CD14-positive monocyte (primary cell): ENCODE results near the gene ZNF407. TPM values are rescaled to one million over a fixed set of nuclear protein-coding genes. Genes with fewer than 3 reads are reported as not detected.

Experiments
- DNase-seq, 3 donors: peaks; one replicate each; pipeline ENCODE4 v3.0.0-alpha.2; 2011 to 2022
- H2AFZ ChIP-seq: 2 replicates; pipeline ENCODE4 v1.6.0; 2012; ENCODE audit warnings: mild to moderate bottlenecking, low read depth, low read length, inconsistent platforms; ENCODE audit not compliant: insufficient read depth, poor library complexity, severe bottlenecking
- H3K27ac ChIP-seq, 2 donors: 1 replicate in 1 of 2; 2 replicates in 1 of 2; pipeline ENCODE4 v1.5.1; 2012 to 2013; ENCODE audit warnings: low read length in 2 of 2, control low read depth in 1 of 2, inconsistent platforms in 1 of 2, low read depth in 1 of 2, mild to moderate bottlenecking in 1 of 2
- H3K27me3 ChIP-seq, 2 donors: one replicate each; pipeline versions ENCODE4 v1.6.0 to v1.6.1; 2011 to 2013; ENCODE audit warnings: low read length in 2 of 2; ENCODE audit not compliant: control insufficient read depth in 2 of 2, insufficient read depth in 2 of 2
- H3K36me3 ChIP-seq, 2 donors: replicated peaks in 1 of 2; 1 replicate in 1 of 2; 2 replicates in 1 of 2; pipeline versions ENCODE4 v1.5.1 to v1.6.1; 2012 to 2013; ENCODE audit warnings: low read length in 2 of 2, control low read depth in 1 of 2, inconsistent platforms in 1 of 2, mild to moderate bottlenecking in 1 of 2; ENCODE audit not compliant: insufficient read depth in 2 of 2, control insufficient read depth in 1 of 2
- H3K4me1 ChIP-seq, 2 donors: 1 replicate in 1 of 2; 2 replicates in 1 of 2; pipeline versions ENCODE4 v1.5.1 to v1.6.1; 2012 to 2013; ENCODE audit warnings: low read length in 2 of 2, control low read depth in 1 of 2, inconsistent platforms in 1 of 2, mild to moderate bottlenecking in 1 of 2, moderate library complexity in 1 of 2; ENCODE audit not compliant: insufficient read depth in 2 of 2, control insufficient read depth in 1 of 2
- H3K4me2 ChIP-seq: replicated peaks from 2 replicates; pipeline ENCODE3; 2012; ENCODE audit warnings: low read length, moderate library complexity, mild to moderate bottlenecking; ENCODE audit not compliant: poor library complexity, severe bottlenecking; ENCODE audit errors: extremely low read depth
- H3K4me3 ChIP-seq, 3 experiments: fragments of 200-600 bp in 1 of 3; sonication (generic) in 1 of 3; replicated peaks in 1 of 3; 1 replicate in 2 of 3; 2 replicates in 1 of 3; pipeline ENCODE4 v1.5.1; 2011 to 2013; ENCODE audit warnings: low read length in 3 of 3, mild to moderate bottlenecking in 3 of 3, control low read depth in 2 of 3, low read depth in 2 of 3, inconsistent platforms in 1 of 3, moderate library complexity in 1 of 3
- H3K79me2 ChIP-seq: 2 replicates; pipeline ENCODE4 v1.6.0; 2012; ENCODE audit warnings: mild to moderate bottlenecking, control low read depth, inconsistent platforms, low read length, moderate library complexity; ENCODE audit not compliant: insufficient read depth
- H3K9ac ChIP-seq: 2 replicates; pipeline ENCODE4 v1.6.0; 2017; ENCODE audit warnings: low read length, mild to moderate bottlenecking; ENCODE audit not compliant: insufficient read depth, poor library complexity, severe bottlenecking
- H3K9me3 ChIP-seq, 2 donors: replicated peaks in 1 of 2; 1 replicate in 1 of 2; 2 replicates in 1 of 2; pipeline versions ENCODE4 v1.5.1 to v1.6.1; 2012 to 2013; ENCODE audit warnings: low read length in 2 of 2, control low read depth in 1 of 2; ENCODE audit not compliant: control insufficient read depth in 1 of 2, insufficient read depth in 1 of 2
- H4K20me1 ChIP-seq: 2 replicates; pipeline ENCODE4 v1.6.0; 2012; ENCODE audit warnings: mild to moderate bottlenecking, low read length, control low read depth, moderate library complexity; ENCODE audit not compliant: insufficient read depth
- H3K27ac Mint-ChIP-seq, 7 donors: one replicate each; pipeline ENCODE4 v1.8.0; 2020; ENCODE audit warnings: mild to moderate bottlenecking in 7 of 7, mixed read lengths in 7 of 7, moderate library complexity in 6 of 7, inconsistent platforms in 2 of 7
- H3K27me3 Mint-ChIP-seq, 3 donors: one replicate each; pipeline ENCODE4 v1.8.0; 2021 to 2022; ENCODE audit warnings: low read depth in 3 of 3, mild to moderate bottlenecking in 3 of 3, mixed read lengths in 3 of 3, moderate library complexity in 3 of 3, inconsistent platforms in 1 of 3
- H3K36me3 Mint-ChIP-seq, 2 donors: one replicate each; pipeline ENCODE4 v1.8.0; 2020; ENCODE audit warnings: mixed read lengths in 2 of 2, inconsistent platforms in 1 of 2, mild to moderate bottlenecking in 1 of 2
- H3K4me1 Mint-ChIP-seq: one replicate; pipeline ENCODE4 v1.8.0; 2020; ENCODE audit warnings: mild to moderate bottlenecking, mixed read lengths
- H3K4me3 Mint-ChIP-seq, 2 donors: one replicate each; pipeline ENCODE4 v1.8.0; 2020; ENCODE audit warnings: mild to moderate bottlenecking in 2 of 2, mixed read lengths in 2 of 2, moderate library complexity in 1 of 2
- H3K9me3 Mint-ChIP-seq, 7 donors: one replicate each; pipeline ENCODE4 v1.8.0; 2020 to 2022; ENCODE audit warnings: mixed read lengths in 7 of 7, mild to moderate bottlenecking in 6 of 7, moderate library complexity in 6 of 7, inconsistent platforms in 2 of 7
- CTCF ChIP-seq: fragments of 200-600 bp; IDR thresholded peaks from one replicate; pipeline ENCODE4 v1.8.0; 2022; ENCODE audit warnings: antibody characterized with exemption, mild to moderate bottlenecking
- WGBS: methylation state at CpG from one replicate; pipeline ENCODE4 v1.1.5; 2013; ENCODE audit warnings: missing lambda C conversion rate; ENCODE audit not compliant: insufficient coverage; 5-methylcytosine and 5-hydroxymethylcytosine counted together
- intact Hi-C, 2 donors: fragments of 100-400 bp; cut with micrococcal nuclease; formaldehyde crosslinking; loops; one replicate each; pipeline versions ENCODE4 v1.15.0 to v1.15.1; 2023
- polyA plus RNA-seq, 3 donors: library from polyadenylated mRNA; depleted of rRNA in 1 of 3; unstranded in 2 of 3; stranded (reverse) in 1 of 3; fragments of 300-500 nt in 2 of 3; fragments of >200 nt in 1 of 3; fragmentation: Illumina TruSeq in 2 of 3; gene quantifications; 1 replicate in 2 of 3; 2 replicates in 1 of 3; pipeline ENCODE4 v1.2.3, GENCODE V29; 2012 to 2021

Gene ZNF407
- polyA plus RNA-seq, 3 donors = 1.3 to 3.6 (median 1.6) TPM

- Mint-ChIP-seq H3K27ac (no peak overlapping the region), H3K27me3 (no peaks in the 10 kb centered on the region), H3K36me3 (peaks cover 0 to 5% of the 10 kb centered on the region in 2 donors), H3K4me3 (no peak overlapping the region), H3K9me3 (no peaks in the 10 kb centered on the region), H3K4me1 (no peaks in the 10 kb centered on the region)
- no peak for DNase-seq
- no peaks in the 10 kb centered on the region for H4K20me1 ChIP-seq
- no peak overlapping the region for H2AFZ ChIP-seq
- no peaks in the 10 kb centered on the region for H3K79me2 ChIP-seq
- H3K9me3 ChIP-seq = no peaks in the 10 kb centered on the region
- H3K36me3 ChIP-seq = no peaks in the 10 kb centered on the region
- H3K27ac ChIP-seq = no peak overlapping the region
- no peak overlapping the region for H3K4me2 ChIP-seq
- H3K27me3 ChIP-seq = no peaks in the 10 kb centered on the region
- H3K4me1 ChIP-seq = no peaks in the 10 kb centered on the region
- no peak overlapping the region for H3K9ac ChIP-seq
- no peak for TF ChIP-seq CTCF
- WGBS = no CpG with 5 or more reads among the region's 2 CpGs
- no peak overlapping the region for H3K4me3 ChIP-seq
- intact Hi-C loops = no loop called here
Measured at GRCh38 chr18:74799542-74799941, 201.9 kb downstream of the ZNF407 start.

GRCh38 chr18:74800098-74800497 lies 202.4 kb downstream of the ZNF407 start:
- Histone ChIP-seq H3K27ac (no peak overlapping the region), H4K20me1 (no peaks in the 10 kb centered on the region), H3K27me3 (no peaks in the 10 kb centered on the region), H3K4me2 (no peak overlapping the region), H3K36me3 (no peaks in the 10 kb centered on the region), H2AFZ (no peak overlapping the region), H3K4me3 (no peak overlapping the region), H3K9me3 (no peaks in the 10 kb centered on the region), H3K4me1 (no peaks in the 10 kb centered on the region), H3K9ac (no peak overlapping the region), H3K79me2 (no peaks in the 10 kb centered on the region)
- H3K27me3 Mint-ChIP-seq = no peaks in the 10 kb centered on the region
- H3K4me3 Mint-ChIP-seq = no peak overlapping the region
- no peak for DNase-seq
- peaks cover 0 to 7% of the 10 kb centered on the region in 2 donors for H3K36me3 Mint-ChIP-seq
- H3K9me3 Mint-ChIP-seq = no peaks in the 10 kb centered on the region
- no peak overlapping the region for H3K27ac Mint-ChIP-seq
- intact Hi-C loops = no loop called here
- TF ChIP-seq CTCF = no peak
- no peaks in the 10 kb centered on the region for H3K4me1 Mint-ChIP-seq
